Measurements from ENCODE around the gene TXNDC2. TPM values are rescaled to one million over a fixed set of nuclear protein-coding genes. Genes with fewer than 3 reads are reported as not detected.

TXNDC2 gene
- total and polyA plus RNA-seq, 9 of the 15 experiments (the other 6 are each of a cell fraction or from before 2014, with no cell fraction given), result 1.2 to 4.9 (median 2.3) TPM

- TF ChIP-seq AFF4 (CRISPR knock-in tag; IDR thresholded peaks at IDR 0.05), result no peak
- no peak for TF ChIP-seq TFAM (CRISPR knock-in tag; conservative IDR thresholded peaks at IDR 0.05)
- TF ChIP-seq ZNF408 (CRISPR knock-in tag; IDR thresholded peaks at IDR 0.05; ENCODE audit: low read depth), result no peak
- TF ChIP-seq HIVEP1 (CRISPR knock-in tag; IDR thresholded peaks at IDR 0.05), result no peak
- no peak for TF ChIP-seq HEY1 (CRISPR knock-in tag; IDR thresholded peaks at IDR 0.05; ENCODE audit: borderline replicate concordance)
- no peak for TF ChIP-seq DACH1 (IDR thresholded peaks at IDR 0.05; ENCODE audit: partially characterized antibody)
- TF ChIP-seq RREB1 (CRISPR knock-in tag; IDR thresholded peaks at IDR 0.05), result no peak
- no peak for TF ChIP-seq ZNF79 (CRISPR knock-in tag; IDR thresholded peaks at IDR 0.05; ENCODE audit: low read depth)
- peak; percentile 68 for TF ChIP-seq MITF (IDR thresholded peaks at IDR 0.05)
- TF ChIP-seq TRIM25 (IDR thresholded peaks at IDR 0.05; ENCODE audit: borderline replicate concordance), result no peak
- TF ChIP-seq ZNF280A (IDR thresholded peaks at IDR 0.05; ENCODE audit: low read depth, partially characterized antibody), result no peak
- no peak for TF ChIP-seq ZKSCAN3 (CRISPR knock-in tag; IDR thresholded peaks at IDR 0.05)
These were observed 13.2 kb downstream of the TXNDC2 start (continued) for GRCh38 chr18:9898792-9899549.

Measured in K562 (cell line).